ENCODE data around the gene ZNF662.
"Not testable (repeated sequence)": the region's sequence is repeated elsewhere in the genome, so short reads cannot be mapped to it uniquely, and the experiment has no call there.

ZNF662 gene

GRCh38 chr3:42906070-42906847 lies at the start of gene ZNF662:
TSS of gene ZNF662 (plus strand) at chr3:42906142. CDS start at chr3:42908115, 1,973 bp downstream.
- DNase-seq, result no peak

- DNase-seq, result no peak
Observed at GRCh38 chr3:42856544-42856943, 49.4 kb upstream of the ZNF662 start.

DNA sequence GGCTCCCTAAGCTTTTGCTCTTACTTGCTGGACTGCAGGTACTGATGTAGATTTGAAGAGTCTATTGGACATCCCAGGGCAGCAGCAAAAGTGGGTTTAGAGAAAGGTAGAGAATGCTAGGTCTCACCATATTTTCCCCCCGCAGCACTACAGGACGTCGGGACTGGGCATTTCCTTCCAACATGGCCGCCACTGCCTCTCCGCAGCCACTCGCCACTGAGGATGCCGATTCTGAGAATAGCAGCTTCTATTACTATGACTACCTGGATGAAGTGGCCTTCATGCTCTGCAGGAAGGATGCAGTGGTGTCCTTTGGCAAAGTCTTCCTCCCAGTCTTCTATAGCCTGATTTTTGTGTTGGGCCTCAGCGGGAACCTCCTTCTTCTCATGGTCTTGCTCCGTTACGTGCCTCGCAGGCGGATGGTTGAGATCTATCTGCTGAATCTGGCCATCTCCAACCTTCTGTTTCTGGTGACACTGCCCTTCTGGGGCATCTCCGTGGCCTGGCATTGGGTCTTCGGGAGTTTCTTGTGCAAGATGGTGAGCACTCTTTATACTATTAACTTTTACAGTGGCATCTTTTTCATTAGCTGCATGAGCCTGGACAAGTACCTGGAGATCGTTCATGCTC lies 41.5 kb upstream of the ZNF662 start:
- no peak for DNase-seq

- DNase-seq, result no peak
Observed at GRCh38 chr3:42865256-42865655, 40.7 kb upstream of the ZNF662 start.

DNA sequence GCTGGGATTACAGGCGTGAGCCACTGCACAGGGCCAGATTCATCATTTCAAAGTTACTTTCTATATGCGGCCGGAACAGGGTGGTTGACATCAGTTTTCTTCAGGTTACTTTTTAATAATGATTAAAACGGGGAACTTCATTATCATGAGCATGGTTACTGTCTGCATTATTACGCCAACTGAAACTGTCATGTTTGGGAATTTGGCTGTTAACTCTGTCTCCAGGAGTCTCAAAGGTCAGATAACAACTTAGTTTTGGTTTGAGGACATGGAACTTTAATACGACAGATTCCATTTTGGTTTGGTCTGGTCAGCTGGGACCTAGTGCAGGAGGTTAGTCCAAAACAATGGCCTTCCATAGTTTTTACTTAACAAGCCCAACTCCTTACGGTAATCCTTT lies 38.8 kb upstream of the ZNF662 start:
- no peak for DNase-seq

DNA sequence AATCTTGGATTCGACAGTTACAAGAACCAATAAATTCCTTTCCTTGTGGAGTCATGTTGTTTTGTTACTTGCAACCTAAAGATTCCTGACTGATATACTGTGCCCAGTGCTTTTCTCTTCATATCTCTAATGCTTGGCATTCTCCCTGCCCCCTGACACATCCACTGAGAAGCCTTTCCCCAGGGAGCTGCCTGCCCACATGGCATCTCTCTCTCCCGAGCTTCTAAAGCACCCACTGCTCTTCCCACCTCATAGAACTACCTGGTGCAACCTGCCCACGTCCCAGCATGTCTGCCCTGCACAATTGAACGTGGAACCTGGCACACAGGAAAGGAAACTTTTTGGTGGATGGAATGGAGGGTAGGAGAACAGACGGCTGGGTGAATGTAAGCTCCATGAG lies 37.1 kb upstream of the ZNF662 start:
- DNase-seq, result no peak

DNA sequence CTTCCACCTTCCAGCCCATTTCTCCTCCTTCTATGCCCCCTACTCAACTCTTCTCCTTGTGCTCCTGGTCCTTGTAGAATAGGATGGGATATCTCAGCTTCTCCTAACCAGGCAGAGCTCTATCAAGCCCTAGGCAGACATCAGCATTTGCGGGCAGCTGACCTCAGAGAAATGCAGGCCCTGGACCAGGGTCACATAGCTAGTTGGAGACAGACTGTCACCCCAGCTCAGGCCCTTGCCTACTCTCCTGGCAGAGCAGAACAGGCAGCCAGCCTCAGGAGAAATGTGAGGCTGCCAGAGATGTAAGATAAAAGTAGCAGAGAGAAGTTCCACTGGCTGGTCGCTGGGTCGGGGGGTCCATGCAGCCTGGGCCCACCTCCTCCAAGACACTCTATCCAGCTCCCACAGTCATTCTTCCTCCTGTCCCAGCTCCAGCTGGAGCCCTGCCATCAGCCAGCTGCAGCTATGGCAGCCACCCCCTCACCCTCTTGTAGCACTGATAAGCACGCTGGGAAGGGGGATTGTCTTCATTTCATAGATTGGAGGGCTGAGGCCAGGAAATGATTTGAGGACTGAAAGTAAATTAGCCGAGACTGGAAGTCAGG lies 34.2 kb upstream of the ZNF662 start:
- no peak for DNase-seq

DNA sequence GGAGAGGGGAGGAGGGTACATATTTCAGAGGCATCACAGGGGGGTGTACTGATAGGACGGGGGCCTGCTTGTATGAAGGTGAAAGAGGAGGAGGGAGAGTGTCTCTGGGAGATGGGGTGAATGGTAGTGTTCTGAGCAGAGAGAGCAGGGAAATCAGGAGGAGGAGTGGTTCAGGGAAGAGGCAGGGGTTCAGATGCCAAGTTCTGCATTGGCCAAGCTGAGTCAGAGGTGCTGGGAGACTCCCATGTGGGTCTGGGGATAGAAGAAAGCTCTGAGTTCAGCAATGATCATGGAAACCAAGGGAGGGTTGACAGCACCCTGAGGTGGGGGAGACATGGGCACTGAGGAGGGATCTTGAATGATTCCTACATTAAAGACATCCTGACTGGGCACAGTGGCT lies 33.2 kb upstream of the ZNF662 start:
- DNase-seq, result no peak

- no peak for DNase-seq
Observed at GRCh38 chr3:42873221-42873982, 32.5 kb upstream of the ZNF662 start.

GRCh38 chr3:42874749-42875148 lies 31.2 kb upstream of the ZNF662 start:
- no peak for DNase-seq

DNA sequence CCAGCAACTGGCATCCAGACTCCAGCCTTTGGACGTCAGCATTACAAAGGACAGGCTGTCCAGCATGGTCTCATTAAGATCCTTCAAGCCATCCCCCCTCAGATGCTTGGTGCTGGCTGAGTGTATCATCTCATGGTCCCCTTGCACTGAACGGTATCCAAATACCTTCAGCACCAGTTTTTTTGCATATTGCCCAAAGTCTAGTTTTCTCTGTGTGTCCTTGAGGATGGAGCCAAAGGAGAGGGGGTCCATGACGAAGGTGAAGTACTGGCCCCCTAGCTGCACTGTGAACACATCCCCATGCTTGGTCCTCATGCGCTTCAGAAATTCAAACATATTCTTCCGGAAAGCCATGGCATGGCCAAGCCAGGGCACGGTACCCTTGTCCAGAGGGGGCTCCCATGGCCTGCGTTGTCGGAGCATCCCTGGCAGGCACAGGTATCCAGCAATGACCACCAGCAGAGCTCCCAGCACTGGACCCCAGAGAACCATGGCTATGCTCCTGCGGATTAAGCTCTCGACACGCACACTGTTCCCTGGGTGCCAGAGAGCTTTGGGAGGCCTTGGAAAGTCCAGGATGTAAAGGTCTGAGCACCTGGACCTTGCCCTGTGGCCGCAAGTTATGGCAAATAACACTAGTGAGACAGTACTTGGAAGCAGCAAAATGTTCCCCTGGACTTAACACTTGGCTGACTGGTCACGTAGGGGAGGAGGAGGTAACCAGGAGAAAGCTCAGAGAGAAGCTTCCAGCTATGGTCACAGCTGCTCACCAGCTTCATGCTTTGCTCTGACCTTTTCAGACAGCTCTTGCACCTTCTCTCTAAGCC lies 30.4 kb upstream of the ZNF662 start, which contains the start of gene CYP8B1:
TSS of gene CYP8B1 (minus strand) at position 555 of the 827 bp plus-strand sequence. CDS start at position 492, 63 bp downstream.
- DNase-seq, result no peak

GRCh38 chr3:42876401-42876800 lies 29.5 kb upstream of the ZNF662 start:
- no peak for DNase-seq

DNA sequence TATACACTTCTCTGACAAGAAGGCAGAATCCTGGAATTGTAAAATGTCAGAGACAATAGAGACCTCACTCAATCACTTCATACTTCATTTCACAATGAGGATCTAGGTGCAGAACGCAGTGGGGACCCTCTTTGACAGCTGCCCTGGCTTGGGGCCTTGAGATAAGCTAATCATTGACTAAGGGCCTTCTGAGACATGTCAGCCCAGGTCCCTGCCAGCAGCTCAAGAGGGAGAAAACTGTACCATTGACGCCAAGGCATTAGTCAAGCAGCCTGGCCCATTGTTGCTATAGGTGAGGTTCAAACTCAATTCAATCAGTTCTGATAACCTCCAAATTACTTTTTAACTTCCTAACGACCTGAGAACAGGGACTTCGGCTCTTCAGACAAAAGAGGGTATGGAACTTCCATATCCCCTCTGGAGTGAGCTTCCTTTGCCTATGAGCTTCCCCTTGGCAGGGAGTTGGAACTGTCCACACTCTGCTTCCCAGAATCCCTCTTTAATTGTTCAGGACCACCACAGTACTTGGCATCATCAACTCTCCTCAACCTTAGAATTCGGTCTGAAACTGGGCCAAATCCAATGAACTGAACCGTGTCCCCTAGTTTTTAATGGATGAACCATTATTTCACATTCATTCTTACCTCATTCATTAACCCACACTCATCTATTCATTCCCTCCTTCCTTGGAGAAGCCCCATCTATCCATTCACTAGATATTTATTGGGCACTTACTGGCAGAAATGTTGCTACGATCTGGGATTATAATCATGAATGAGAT lies 28.8 kb upstream of the ZNF662 start:
- DNase-seq, result no peak

DNA sequence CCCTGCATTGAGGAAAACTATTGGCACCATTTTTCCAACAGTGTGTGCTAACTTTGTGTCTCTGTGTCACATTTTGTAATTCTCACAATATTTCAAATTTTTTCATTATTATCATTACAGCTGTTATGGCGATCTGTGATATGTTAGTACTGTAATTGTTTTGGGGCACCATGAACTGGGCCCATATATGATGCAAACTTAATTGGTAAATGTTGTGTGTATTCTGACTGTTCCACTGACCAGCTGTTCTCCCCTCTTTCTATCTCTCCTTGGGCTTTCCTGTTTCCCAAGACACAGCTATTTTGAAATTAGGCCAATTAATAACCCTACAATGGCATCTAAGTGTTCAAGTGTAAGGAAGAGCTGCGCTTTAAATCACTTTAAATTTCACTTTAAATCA lies 28.1 kb upstream of the ZNF662 start:
- no peak for DNase-seq

- DNase-seq, result no peak
Observed at GRCh38 chr3:42880183-42880582, 25.8 kb upstream of the ZNF662 start.

GRCh38 chr3:42880601-42881451 lies 25.1 kb upstream of the ZNF662 start:
- DNase-seq, result peak; percentile 78

- DNase-seq, result not testable (repeated sequence)
Observed at GRCh38 chr3:42883251-42883930, 22.6 kb upstream of the ZNF662 start.

DNA sequence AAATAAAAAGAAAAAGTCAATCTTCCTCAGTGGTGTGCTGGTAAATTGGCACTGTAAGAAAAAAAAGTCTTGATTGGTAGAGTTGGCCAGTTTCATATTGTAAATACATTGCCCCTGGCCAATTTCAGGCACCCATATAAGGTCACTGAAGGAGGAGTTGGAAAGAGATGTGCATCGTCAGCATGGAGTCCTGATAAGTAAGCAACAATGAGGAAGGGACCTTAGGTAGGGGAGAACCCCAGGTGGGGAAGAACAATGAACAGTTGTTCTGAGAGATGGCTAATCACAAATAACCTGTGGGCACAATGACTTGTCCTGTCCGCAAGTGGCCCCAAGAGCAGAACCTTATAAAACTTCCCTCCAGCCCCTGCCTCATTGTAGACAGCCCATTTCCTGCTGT lies 21.6 kb upstream of the ZNF662 start:
- DNase-seq, result no peak

DNA sequence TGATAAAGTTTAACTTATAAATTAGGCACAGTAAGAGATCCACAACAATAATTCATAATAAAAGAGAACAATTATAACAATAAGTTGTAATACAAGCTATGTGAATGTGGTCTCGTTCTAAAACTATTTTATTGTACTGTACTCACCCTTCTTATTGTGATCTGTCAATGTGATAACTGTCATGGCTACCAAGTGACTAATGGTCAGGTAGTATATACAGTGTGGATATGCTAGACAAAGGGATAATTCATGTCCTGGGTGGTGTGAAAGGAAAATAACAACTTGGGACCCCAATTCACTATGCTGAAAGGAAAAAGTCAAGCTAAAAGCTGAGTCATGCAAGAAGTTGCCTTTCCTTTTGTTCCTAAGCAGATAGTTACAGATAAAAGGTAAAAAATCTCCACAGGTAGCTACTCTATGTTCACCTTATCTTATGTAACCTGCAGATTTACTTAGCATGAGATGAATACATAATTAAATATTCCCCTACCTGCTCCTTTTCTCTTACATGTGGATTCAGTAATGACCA lies 19.6 kb upstream of the ZNF662 start:
- DNase-seq, result no peak

DNA sequence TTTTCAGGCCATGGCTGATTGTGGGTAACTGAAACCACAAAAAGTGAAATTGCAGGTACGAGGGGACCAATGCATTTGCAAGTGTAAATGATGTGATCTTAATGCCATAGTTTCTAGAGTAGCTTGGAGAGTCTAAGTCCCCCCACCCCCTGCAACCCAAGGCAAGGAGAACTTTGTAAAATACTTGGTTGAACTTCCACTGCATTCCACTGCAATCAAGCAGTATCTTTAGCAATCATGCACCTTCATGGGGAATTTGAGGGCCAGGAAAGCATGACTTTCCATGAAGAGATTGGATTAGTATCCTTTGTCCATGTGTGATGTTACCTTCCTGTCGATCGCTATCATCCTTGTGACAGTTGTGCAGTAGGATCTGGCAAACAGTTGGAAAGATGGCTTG lies 18.9 kb upstream of the ZNF662 start:
- DNase-seq, result no peak

Measured in NCI-H345 (cell line).